ENCODE results near the gene SPRY4.
"Not testable (repeated sequence)": the region's sequence is repeated elsewhere in the genome, so short reads cannot be mapped to it uniquely, and the experiment has no call there.

SPRY4 gene

GRCh38 chr5:142277796-142278195 lies 47.0 kb downstream of the SPRY4 start:
- peaks cover 21 to 24% of the 10 kb centered on the region in 2 donors for H3K4me1 ChIP-seq (ENCODE audit: control insufficient read depth in 2 of 2, insufficient read depth in 1 of 2, low read depth in 1 of 2, low read length in 2 of 2)
- DNase-seq (ENCODE audit: low spot score): no peak
- H3K4me2 ChIP-seq (ENCODE audit: insufficient read depth, low read length, poor library complexity, severe bottlenecking): no peak overlapping the region
- no peak overlapping the region for H2BK120ac ChIP-seq (ENCODE audit: low read depth, low read length)
- no peak overlapping the region for H3K4me3 ChIP-seq (ENCODE audit: low read length in 2 of 2)
- H3K4ac ChIP-seq (ENCODE audit: low read length): no peak overlapping the region
- H4K8ac ChIP-seq (ENCODE audit: low read depth, low read length): no peak overlapping the region
- H2AK5ac ChIP-seq (ENCODE audit: low read depth, low read length): no peak overlapping the region
- no peaks in the 10 kb centered on the region for H3K79me1 ChIP-seq (ENCODE audit: low read depth, low read length)
- no peaks in the 10 kb centered on the region for H3K27me3 ChIP-seq (ENCODE audit: control insufficient read depth in 3 of 3, insufficient read depth in 3 of 3, low read depth in 1 of 3, low read length in 3 of 3)
- H2BK5ac ChIP-seq (ENCODE audit: low read length): no peak overlapping the region
- no peak overlapping the region for H2BK15ac ChIP-seq (ENCODE audit: low read length)
- no CpG with 5 or more reads among the region's 3 CpGs for WGBS, 2 donors (ENCODE audit: extremely low coverage in 2 of 2, insufficient read length in 2 of 2, insufficient replicate concordance in 1 of 2)
- H3K27ac ChIP-seq (replicated peaks; ENCODE audit: low read length): no peak overlapping the region
- no peak overlapping the region for H3K14ac ChIP-seq (ENCODE audit: low read length)
- no peaks in the 10 kb centered on the region for H3K9me3 ChIP-seq (replicated peaks in 1 of 2; ENCODE audit: control insufficient read depth in 2 of 2, insufficient read depth in 1 of 2, low read depth in 1 of 2, low read length in 2 of 2)
- no peaks in the 10 kb centered on the region for H3K36me3 ChIP-seq (replicated peaks in 1 of 2; ENCODE audit: control insufficient read depth in 2 of 2, insufficient read depth in 2 of 2, low read length in 2 of 2)
- H4K91ac ChIP-seq (ENCODE audit: low read depth, low read length, poor library complexity): no peak overlapping the region
- H2AFZ ChIP-seq (ENCODE audit: low read length): no peak overlapping the region
- H3K9ac ChIP-seq (ENCODE audit: low read depth, low read length, poor library complexity): no peak overlapping the region
- no peak overlapping the region for H3K23ac ChIP-seq (ENCODE audit: low read depth, low read length, poor library complexity)
- no peak overlapping the region for H3K18ac ChIP-seq (ENCODE audit: low read length)
- no peak overlapping the region for H2BK12ac ChIP-seq (ENCODE audit: low read length)

- no peak overlapping the region for H4K91ac ChIP-seq (ENCODE audit: low read depth, low read length, poor library complexity)
- H3K9ac ChIP-seq (ENCODE audit: low read depth, low read length, poor library complexity): no peak overlapping the region
- DNase-seq (ENCODE audit: low spot score): no peak
- H3K79me1 ChIP-seq (ENCODE audit: low read depth, low read length): no peaks in the 10 kb centered on the region
- H3K36me3 ChIP-seq (replicated peaks in 1 of 2; ENCODE audit: control insufficient read depth in 2 of 2, insufficient read depth in 2 of 2, low read length in 2 of 2): no peaks in the 10 kb centered on the region
- H3K4me1 ChIP-seq (ENCODE audit: control insufficient read depth in 2 of 2, insufficient read depth in 1 of 2, low read depth in 1 of 2, low read length in 2 of 2): peaks cover 21 to 22% of the 10 kb centered on the region in 2 donors
- no peak overlapping the region for H3K23ac ChIP-seq (ENCODE audit: low read depth, low read length, poor library complexity)
- no peak overlapping the region for H2BK15ac ChIP-seq (ENCODE audit: low read length)
- H2BK5ac ChIP-seq (ENCODE audit: low read length): no peak overlapping the region
- no peaks in the 10 kb centered on the region for H3K9me3 ChIP-seq (replicated peaks in 1 of 2; ENCODE audit: control insufficient read depth in 2 of 2, insufficient read depth in 1 of 2, low read depth in 1 of 2, low read length in 2 of 2)
- no peaks in the 10 kb centered on the region for H3K27me3 ChIP-seq (ENCODE audit: control insufficient read depth in 3 of 3, insufficient read depth in 3 of 3, low read depth in 1 of 3, low read length in 3 of 3)
- no peak overlapping the region for H3K4me2 ChIP-seq (ENCODE audit: insufficient read depth, low read length, poor library complexity, severe bottlenecking)
- no peak overlapping the region for H3K4me3 ChIP-seq (ENCODE audit: low read length in 2 of 2)
- WGBS, 2 donors (ENCODE audit: extremely low coverage in 2 of 2, insufficient read length in 2 of 2, insufficient replicate concordance in 1 of 2): no CpG with 5 or more reads among the region's 6 CpGs
- no peak overlapping the region for H3K27ac ChIP-seq (replicated peaks; ENCODE audit: low read length)
- no peak overlapping the region for H3K14ac ChIP-seq (ENCODE audit: low read length)
- H2AK5ac ChIP-seq (ENCODE audit: low read depth, low read length): no peak overlapping the region
- no peak overlapping the region for H3K18ac ChIP-seq (ENCODE audit: low read length)
- H2BK12ac ChIP-seq (ENCODE audit: low read length): no peak overlapping the region
- no peak overlapping the region for H3K4ac ChIP-seq (ENCODE audit: low read length)
- no peak overlapping the region for H2BK120ac ChIP-seq (ENCODE audit: low read depth, low read length)
- H2AFZ ChIP-seq (ENCODE audit: low read length): no peak overlapping the region
- no peak overlapping the region for H4K8ac ChIP-seq (ENCODE audit: low read depth, low read length)
These were observed 48.3 kb downstream of the SPRY4 start for GRCh38 chr5:142276517-142276916.

- Histone ChIP-seq H3K4me1 (ENCODE audit: control insufficient read depth in 2 of 2, insufficient read depth in 1 of 2, low read depth in 1 of 2, low read length in 2 of 2) (peaks cover 12 to 13% of the 10 kb centered on the region in 2 donors), H2BK5ac (ENCODE audit: low read length) (no peak overlapping the region), H2BK120ac (ENCODE audit: low read depth, low read length) (no peak overlapping the region), H2AFZ (ENCODE audit: low read length) (no peak overlapping the region), H3K4me2 (ENCODE audit: insufficient read depth, low read length, poor library complexity, severe bottlenecking) (no peak overlapping the region), H3K27ac (replicated peaks; ENCODE audit: low read length) (no peak overlapping the region), H2BK15ac (ENCODE audit: low read length) (no peak overlapping the region), H3K9ac (ENCODE audit: low read depth, low read length, poor library complexity) (no peak overlapping the region), H3K14ac (ENCODE audit: low read length) (no peak overlapping the region), H3K4ac (ENCODE audit: low read length) (no peak overlapping the region), H3K27me3 (ENCODE audit: control insufficient read depth in 3 of 3, insufficient read depth in 3 of 3, low read depth in 1 of 3, low read length in 3 of 3) (no peaks in the 10 kb centered on the region), H4K91ac (ENCODE audit: low read depth, low read length, poor library complexity) (no peak overlapping the region), H3K9me3 (replicated peaks in 1 of 2; ENCODE audit: control insufficient read depth in 2 of 2, insufficient read depth in 1 of 2, low read depth in 1 of 2, low read length in 2 of 2) (no peaks in the 10 kb centered on the region), H2BK12ac (ENCODE audit: low read length) (no peak overlapping the region), H4K8ac (ENCODE audit: low read depth, low read length) (no peak overlapping the region), H3K18ac (ENCODE audit: low read length) (no peak overlapping the region), H3K23ac (ENCODE audit: low read depth, low read length, poor library complexity) (no peak overlapping the region), H2AK5ac (ENCODE audit: low read depth, low read length) (no peak overlapping the region), H3K79me1 (ENCODE audit: low read depth, low read length) (no peaks in the 10 kb centered on the region), H3K4me3 (ENCODE audit: low read length in 2 of 2) (no peak overlapping the region), H3K36me3 (replicated peaks in 1 of 2; ENCODE audit: control insufficient read depth in 2 of 2, insufficient read depth in 2 of 2, low read length in 2 of 2) (no peaks in the 10 kb centered on the region)
- WGBS, 2 donors (ENCODE audit: extremely low coverage in 2 of 2, insufficient read length in 2 of 2, insufficient replicate concordance in 1 of 2): no CpG with 5 or more reads among the region's 3 CpGs
- DNase-seq (ENCODE audit: low spot score): no peak
These were observed 49.3 kb downstream of the SPRY4 start for GRCh38 chr5:142275496-142275895.

- H4K8ac ChIP-seq (ENCODE audit: low read depth, low read length); H3K23ac ChIP-seq (ENCODE audit: low read depth, low read length, poor library complexity); DNase-seq (ENCODE audit: low spot score); H3K4me3 ChIP-seq (ENCODE audit: low read length in 2 of 2); H2BK120ac ChIP-seq (ENCODE audit: low read depth, low read length); H2AFZ ChIP-seq (ENCODE audit: low read length); H3K4ac ChIP-seq (ENCODE audit: low read length); H3K27me3 ChIP-seq (ENCODE audit: control insufficient read depth in 3 of 3, insufficient read depth in 3 of 3, low read depth in 1 of 3, low read length in 3 of 3); H3K9me3 ChIP-seq (replicated peaks in 1 of 2; ENCODE audit: control insufficient read depth in 2 of 2, insufficient read depth in 1 of 2, low read depth in 1 of 2, low read length in 2 of 2); H2AK5ac ChIP-seq (ENCODE audit: low read depth, low read length); H3K18ac ChIP-seq (ENCODE audit: low read length); H3K4me1 ChIP-seq (ENCODE audit: control insufficient read depth in 2 of 2, insufficient read depth in 1 of 2, low read depth in 1 of 2, low read length in 2 of 2); H4K91ac ChIP-seq (ENCODE audit: low read depth, low read length, poor library complexity); H2BK15ac ChIP-seq (ENCODE audit: low read length); H3K27ac ChIP-seq (replicated peaks; ENCODE audit: low read length); H3K9ac ChIP-seq (ENCODE audit: low read depth, low read length, poor library complexity); H3K4me2 ChIP-seq (ENCODE audit: insufficient read depth, low read length, poor library complexity, severe bottlenecking); H3K36me3 ChIP-seq (replicated peaks in 1 of 2; ENCODE audit: control insufficient read depth in 2 of 2, insufficient read depth in 2 of 2, low read length in 2 of 2); H3K79me1 ChIP-seq (ENCODE audit: low read depth, low read length); H2BK5ac ChIP-seq (ENCODE audit: low read length); H3K14ac ChIP-seq (ENCODE audit: low read length); H2BK12ac ChIP-seq (ENCODE audit: low read length): not testable (repeated sequence)
- no CpG with 5 or more reads among the region's 5 CpGs for WGBS, 2 donors (ENCODE audit: extremely low coverage in 2 of 2, insufficient read length in 2 of 2, insufficient replicate concordance in 1 of 2)
These were observed 52.2 kb downstream of the SPRY4 start for GRCh38 chr5:142272596-142272995.
